ENCODE results near the gene TBX1.

Gene TBX1

GRCh38 chr22:19737846-19738663 lies 22.5 kb upstream of the TBX1 start:
- DNase-seq (ENCODE audit: extremely low read depth in 1 of 2, low read depth in 1 of 2) = no peak

DNA sequence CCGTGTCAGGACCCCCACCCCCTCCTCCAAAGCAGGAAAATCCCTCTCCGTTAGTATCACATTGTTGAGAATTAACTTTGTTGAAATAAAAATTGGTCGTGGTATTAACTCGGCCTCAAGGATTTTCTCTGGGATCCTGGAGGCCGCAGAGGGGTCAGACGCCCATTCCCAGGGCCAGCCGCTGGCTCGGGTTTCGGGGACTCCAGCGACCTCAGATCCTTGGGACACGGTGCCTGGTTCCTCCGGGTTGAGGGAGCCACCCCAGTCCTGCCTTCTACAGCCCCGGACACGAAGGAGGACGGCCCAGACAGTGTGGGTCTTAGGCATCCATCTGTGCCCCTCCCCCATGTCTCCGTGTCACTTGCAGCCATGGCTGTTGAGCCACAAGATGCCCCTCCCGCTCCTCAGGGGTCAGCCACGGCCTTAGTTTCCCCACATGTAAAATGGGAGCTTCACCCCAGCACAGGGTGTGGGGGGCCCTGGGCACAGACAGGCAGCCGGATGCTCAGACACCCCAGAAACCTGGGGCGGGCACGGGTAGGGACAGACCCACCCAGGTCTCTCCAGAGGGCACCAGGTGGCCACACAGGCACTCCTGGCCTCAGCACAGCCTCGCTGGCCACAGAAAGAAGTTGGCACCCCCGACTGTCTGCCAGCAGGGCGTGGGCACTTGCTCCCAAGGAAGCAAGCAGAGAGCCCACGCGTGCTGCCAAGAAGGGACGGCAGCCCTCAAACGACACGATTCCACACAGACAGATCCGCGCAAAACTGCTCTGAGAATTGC lies 21.7 kb upstream of the TBX1 start:
- no peak for DNase-seq (ENCODE audit: extremely low read depth in 1 of 2, low read depth in 1 of 2)

DNA sequence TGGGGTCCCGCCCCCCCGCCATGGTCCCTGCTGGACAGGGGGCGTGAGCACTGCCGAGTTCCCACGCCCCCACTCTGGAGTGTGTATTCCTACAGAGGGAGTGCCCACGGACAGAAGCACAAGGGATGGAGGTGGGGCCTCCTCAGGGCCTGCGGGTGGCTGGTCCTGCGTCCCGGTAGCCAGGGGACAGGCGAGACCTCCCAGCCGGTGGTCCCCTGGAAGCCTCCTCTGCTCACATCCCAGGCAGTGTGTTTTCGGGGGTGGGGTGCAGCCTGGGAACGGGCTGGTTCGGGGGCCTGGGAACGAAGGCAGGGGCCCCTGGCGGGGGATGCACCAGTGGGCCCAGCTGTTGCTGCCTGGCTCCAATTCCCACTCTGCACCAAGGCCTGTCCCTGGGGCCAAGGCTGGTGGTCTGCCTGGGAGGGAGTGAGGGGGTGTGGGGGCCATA lies 21.1 kb upstream of the TBX1 start:
- no peak for DNase-seq (ENCODE audit: extremely low read depth in 1 of 2, low read depth in 1 of 2)

- DNase-seq (ENCODE audit: extremely low read depth in 1 of 2, low read depth in 1 of 2) = no peak
These were observed 20.6 kb upstream of the TBX1 start for GRCh38 chr22:19739911-19740449.

DNA sequence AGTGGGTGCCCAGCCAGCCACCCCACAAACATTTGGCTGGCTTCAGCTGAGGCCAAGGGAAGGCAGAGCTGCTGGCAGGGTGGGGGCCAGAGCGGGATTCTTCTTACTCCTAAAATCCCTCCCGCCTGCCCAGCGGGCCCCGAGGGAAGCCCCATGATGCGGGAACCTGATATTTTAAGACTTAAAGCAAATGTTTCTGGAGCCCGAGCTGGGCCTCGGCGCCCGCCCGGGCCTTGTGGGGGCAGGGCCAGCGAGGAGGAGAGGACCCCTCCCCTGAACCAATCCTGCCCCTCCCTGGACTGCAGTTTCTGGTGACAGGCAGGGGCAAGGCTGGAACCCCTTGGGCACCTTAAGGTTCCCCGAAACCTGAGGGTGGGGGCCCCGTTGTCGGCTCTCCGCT lies 20.0 kb upstream of the TBX1 start:
- DNase-seq (ENCODE audit: extremely low read depth in 1 of 2, low read depth in 1 of 2) = no peak

DNA sequence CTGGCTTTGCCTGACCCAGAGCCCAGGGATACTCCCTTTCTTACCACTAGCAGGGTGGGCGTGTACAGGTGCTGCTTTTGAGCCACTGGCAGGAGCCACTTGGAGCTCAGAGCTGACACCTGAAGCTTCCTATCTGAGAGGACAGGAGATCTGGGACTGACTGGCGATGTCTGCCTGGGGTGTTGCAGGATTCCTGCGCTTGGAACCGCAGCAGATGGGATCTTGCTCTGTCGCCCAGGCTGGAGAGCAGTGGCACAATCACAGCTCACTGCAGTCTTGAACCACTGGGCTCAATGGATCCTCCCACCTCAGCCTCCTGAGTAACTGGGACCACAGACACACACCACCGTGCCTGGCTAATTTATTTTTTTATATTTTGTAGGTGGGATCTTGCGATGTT lies 19.5 kb upstream of the TBX1 start:
- DNase-seq (ENCODE audit: extremely low read depth in 1 of 2, low read depth in 1 of 2) = no peak

DNA sequence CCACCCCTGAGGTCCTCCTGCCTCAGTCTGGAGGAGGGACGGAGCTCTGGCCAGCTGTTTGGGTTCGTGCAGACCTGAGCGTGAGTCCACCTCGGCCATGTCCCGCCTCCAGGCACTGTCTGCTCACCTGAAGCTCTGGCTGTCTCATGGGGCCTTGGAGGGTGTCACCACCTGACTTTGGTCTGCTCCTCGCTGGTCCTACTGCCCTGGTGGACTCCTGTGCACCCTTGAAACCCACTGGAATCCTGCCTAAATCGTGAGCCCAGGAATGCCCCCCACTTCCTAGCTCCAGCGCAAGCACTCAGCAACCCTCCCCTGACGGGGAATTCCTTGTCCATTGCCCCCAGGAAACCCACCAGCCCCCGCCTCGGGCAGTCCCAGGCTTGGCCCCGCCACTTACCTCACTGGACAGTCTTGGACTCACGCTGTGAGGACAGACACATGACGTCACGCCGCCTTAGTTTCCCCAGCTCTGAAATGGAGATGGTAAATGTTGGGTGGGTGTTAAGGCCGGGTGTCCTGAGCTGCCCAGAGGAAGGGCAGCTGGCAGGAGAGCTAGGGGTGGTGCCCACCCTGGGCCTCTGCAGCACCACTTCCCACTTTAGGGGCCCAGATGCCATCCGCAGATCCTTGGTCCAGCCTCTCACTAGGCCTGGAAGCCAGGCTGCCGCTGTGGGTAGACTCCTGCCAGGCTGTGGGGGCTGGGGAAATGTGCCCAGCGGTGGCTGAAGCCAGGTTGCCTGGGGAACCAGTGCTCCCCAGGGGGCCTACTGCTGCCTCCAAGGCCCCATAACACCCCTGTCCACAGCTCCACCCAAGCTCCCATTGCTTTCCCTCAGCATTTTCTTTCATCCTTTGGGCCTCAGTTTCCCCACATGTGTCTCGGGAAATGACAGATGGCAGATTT lies 18.2 kb upstream of the TBX1 start:
- DNase-seq (ENCODE audit: extremely low read depth in 1 of 2, low read depth in 1 of 2) = no peak

DNA sequence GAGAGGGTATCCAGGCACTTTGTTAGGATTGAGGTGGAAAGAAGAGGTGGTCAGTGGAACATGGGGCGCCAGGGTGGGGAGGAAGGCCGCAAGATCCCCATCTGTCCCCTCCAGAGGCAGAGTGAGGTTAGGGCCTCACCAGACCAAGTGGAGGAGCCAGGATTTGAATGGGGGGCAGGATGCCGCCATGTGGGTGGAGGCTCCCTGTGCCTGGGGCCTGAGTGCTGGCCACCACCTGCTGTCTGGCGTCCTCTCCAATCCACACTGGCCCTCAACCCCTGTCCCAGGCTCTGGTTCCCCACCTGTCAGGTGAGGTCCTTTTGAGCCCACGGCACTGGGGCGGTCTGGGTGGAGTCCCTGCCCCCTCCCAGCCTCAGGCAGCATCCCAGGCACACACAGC lies 17.5 kb upstream of the TBX1 start:
- no peak for DNase-seq (ENCODE audit: extremely low read depth in 1 of 2, low read depth in 1 of 2)

- no peak for DNase-seq (ENCODE audit: extremely low read depth in 1 of 2, low read depth in 1 of 2)
These were observed 16.9 kb upstream of the TBX1 start for GRCh38 chr22:19743651-19744050.

DNA sequence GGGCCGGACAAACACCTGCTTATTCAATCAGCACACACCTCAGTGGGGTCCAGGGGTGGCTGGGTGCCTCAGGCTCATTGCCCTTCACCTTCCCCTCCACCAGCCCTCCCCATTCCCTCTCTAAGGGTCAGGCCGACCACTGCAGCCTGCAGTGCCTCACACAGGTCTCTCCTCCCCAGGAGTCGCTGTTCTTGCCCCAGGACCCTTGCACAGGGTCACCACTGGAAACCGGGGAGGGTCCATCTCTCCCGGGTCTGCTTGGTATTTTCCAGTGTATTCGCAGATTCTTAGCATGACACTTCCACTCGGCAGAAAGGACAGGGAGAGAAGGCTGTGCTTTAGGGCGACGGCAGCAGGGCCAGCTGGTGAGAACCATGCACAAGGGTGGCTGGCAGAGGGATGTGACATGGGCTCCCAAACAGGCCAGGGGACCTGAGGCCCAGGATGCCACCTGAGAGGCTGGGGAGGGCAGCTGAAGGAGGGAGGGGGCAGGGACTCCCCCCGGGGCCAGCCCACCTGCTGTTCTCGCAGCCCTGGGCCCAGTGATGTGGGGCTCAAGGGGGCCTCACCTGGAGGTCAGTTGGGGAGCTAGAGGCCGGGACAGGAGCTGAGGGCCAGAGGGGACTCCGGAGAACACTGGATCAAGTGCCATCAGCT lies 16.1 kb upstream of the TBX1 start:
- no peak for DNase-seq (ENCODE audit: extremely low read depth in 1 of 2, low read depth in 1 of 2)

- no peak for DNase-seq (ENCODE audit: extremely low read depth in 1 of 2, low read depth in 1 of 2)
These were observed 15.2 kb upstream of the TBX1 start for GRCh38 chr22:19745155-19746101.

DNA sequence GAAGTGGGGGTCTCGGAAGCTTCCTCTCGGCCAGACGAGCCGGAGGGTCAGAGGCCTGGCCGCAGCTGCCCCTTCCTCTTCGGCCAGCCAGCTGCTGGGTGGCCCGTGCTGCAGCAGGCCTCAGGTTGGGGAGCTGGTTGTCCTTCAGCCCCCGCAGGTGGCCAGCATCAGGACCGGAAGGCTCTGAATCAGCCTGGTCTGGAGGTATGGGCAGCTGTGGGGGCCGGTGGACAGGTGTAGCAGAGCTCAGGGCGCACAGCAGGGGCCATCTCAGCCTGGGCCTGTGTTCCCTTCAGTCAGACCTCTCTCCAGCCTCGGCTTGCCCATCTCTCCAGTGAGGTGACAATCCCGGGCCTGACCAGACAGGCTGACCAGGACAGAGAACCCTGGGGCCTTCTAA lies 13.9 kb upstream of the TBX1 start:
- DNase-seq (ENCODE audit: extremely low read depth in 1 of 2, low read depth in 1 of 2) = no peak

GRCh38 chr22:19747551-19747950 lies 13.0 kb upstream of the TBX1 start:
- DNase-seq (ENCODE audit: extremely low read depth in 1 of 2, low read depth in 1 of 2) = no peak

DNA sequence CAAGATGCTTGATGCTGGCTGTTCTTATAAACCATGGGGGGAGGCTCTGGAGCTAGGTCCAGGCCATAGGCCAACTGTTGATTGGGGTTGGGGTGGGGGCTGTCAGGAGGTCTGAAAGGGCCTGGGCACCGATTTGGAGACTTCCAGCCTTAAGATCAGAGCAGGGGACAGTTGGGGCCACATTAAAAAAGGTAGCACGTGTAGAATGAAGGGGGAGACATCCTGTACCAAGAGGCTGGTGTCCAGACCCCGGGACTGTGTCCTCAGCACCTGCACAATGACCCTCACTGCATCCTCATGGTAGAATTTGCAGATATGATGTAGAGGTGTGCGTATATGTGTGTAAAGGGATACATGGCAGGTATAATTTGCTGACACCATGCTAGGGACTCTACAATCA lies 12.4 kb upstream of the TBX1 start:
- DNase-seq (ENCODE audit: extremely low read depth in 1 of 2, low read depth in 1 of 2) = no peak

- no peak for DNase-seq (ENCODE audit: extremely low read depth in 1 of 2, low read depth in 1 of 2)
These were observed 11.4 kb upstream of the TBX1 start for GRCh38 chr22:19748991-19749664.

- no peak for DNase-seq (ENCODE audit: extremely low read depth in 1 of 2, low read depth in 1 of 2)
These were observed 10.7 kb upstream of the TBX1 start for GRCh38 chr22:19749876-19750275.

GRCh38 chr22:19750507-19751490 lies 9.8 kb upstream of the TBX1 start:
- DNase-seq (ENCODE audit: extremely low read depth in 1 of 2, low read depth in 1 of 2) = no peak

Measured in activated CD8-positive, alpha-beta memory T cell treated with anti-CD3 and anti-CD28 coated beads for 1 hour (primary cell).